ENCODE results near the gene RIPK1. TPM values are rescaled to one million over a fixed set of nuclear protein-coding genes. Genes with fewer than 3 reads are reported as not detected.
"Not testable (repeated sequence)": the region's sequence is repeated elsewhere in the genome, so short reads cannot be mapped to it uniquely, and the experiment has no call there.

RIPK1 gene
- total and polyA plus RNA-seq, 8 donors: 18.9 to 24.9 (median 22.4) TPM

DNA sequence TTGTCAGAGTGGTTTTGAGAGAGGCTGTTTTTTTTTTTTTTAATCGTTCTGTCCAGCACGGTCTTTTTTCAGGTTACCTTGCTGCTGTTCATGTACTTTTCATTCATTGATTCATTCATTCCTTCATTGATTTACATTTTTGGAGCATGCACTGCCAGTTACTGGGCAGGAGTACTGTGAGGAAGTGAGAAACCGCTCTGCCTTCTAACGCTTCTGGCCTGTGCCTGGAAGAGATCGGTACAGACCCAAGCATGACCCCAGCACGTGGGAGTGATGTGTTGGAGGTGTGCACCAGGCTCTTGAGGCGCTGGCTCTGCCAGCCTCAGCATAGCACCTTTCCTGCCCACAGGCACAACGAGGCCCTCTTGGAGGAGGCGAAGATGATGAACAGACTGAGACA is 9.1 kb downstream of the RIPK1 start:
- Histone ChIP-seq H3K27ac (no peak overlapping the region), H3K27me3 (no peaks in the 10 kb centered on the region), H3K9me3 (no peaks in the 10 kb centered on the region), H3K4me3 (no peak overlapping the region), H3K36me3 (peaks cover 0 to 60% of the 10 kb centered on the region in 2 donors), H3K4me1 (peaks cover 14 to 20% of the 10 kb centered on the region in 2 donors)
- intact Hi-C loops (cut with DNase I): no loop called here
- TF ChIP-seq, protein P1, sequence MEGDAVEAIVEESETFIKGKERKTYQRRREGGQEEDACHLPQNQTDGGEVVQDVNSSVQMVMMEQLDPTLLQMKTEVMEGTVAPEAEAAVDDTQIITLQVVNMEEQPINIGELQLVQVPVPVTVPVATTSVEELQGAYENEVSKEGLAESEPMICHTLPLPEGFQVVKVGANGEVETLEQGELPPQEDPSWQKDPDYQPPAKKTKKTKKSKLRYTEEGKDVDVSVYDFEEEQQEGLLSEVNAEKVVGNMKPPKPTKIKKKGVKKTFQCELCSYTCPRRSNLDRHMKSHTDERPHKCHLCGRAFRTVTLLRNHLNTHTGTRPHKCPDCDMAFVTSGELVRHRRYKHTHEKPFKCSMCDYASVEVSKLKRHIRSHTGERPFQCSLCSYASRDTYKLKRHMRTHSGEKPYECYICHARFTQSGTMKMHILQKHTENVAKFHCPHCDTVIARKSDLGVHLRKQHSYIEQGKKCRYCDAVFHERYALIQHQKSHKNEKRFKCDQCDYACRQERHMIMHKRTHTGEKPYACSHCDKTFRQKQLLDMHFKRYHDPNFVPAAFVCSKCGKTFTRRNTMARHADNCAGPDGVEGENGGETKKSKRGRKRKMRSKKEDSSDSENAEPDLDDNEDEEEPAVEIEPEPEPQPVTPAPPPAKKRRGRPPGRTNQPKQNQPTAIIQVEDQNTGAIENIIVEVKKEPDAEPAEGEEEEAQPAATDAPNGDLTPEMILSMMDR (IDR thresholded peaks at IDR 0.05): no peak
- ATAC-seq: no peak
- DNase-seq: no peak

DNA sequence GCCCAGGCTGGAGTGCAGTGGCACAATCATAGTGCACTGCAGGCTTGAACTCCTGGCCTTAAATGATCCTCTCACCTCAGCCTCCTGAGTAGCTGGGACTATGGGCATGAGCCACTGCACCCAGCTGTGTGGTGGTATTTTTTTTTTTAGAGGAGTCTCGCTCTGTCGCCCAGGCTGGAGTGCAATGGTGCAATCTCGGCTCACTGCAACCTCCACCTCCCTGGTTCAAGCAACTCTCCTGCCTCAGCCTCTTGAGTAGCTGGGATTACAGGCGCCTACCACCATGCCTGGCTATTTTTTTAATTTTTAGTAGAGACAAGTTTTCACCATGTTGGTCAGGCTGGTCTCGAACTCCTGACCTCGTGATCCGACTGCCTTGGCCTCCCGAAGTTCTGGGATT is 10.7 kb downstream of the RIPK1 start:
- H3K27ac ChIP-seq; intact Hi-C loops (cut with DNase I); ATAC-seq; H3K9me3 ChIP-seq; DNase-seq; H3K4me3 ChIP-seq; H3K27me3 ChIP-seq: not testable (repeated sequence)
- Histone ChIP-seq H3K36me3 (peaks cover 0 to 71% of the 10 kb centered on the region in 2 donors), H3K4me1 (peaks cover 14 to 20% of the 10 kb centered on the region in 2 donors)

DNA sequence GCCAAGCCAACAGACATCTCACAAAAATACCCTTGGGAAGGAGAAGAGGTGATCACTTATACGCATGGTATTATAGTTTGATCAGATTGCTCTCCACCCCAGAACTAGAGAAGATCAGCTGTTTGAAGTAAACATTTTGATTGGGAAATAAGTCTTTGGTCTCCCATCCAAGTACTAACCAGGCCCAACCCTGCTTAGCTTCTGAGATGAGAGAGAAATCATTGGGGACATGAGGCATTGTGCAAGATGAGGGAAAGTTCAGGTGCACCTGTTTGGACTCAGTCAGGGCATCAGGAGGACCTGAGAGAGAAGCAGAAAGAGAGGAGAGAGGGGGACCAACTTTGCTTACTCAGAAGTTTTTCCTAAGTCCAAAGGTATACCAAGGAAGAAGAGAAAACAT is 11.4 kb downstream of the RIPK1 start:
- H3K27ac ChIP-seq: no peak overlapping the region
- DNase-seq (no peak), ATAC-seq (no peak)
- H3K36me3 ChIP-seq: peaks cover 0 to 78% of the 10 kb centered on the region in 2 donors
- no peak overlapping the region for H3K4me3 ChIP-seq
- TF ChIP-seq, protein P1 (IDR thresholded peaks at IDR 0.05): no peak
- no peaks in the 10 kb centered on the region for H3K27me3 ChIP-seq
- intact Hi-C loops (cut with DNase I): no loop called here
- H3K9me3 ChIP-seq: no peaks in the 10 kb centered on the region
- peaks cover 14 to 16% of the 10 kb centered on the region in 2 donors for H3K4me1 ChIP-seq

DNA sequence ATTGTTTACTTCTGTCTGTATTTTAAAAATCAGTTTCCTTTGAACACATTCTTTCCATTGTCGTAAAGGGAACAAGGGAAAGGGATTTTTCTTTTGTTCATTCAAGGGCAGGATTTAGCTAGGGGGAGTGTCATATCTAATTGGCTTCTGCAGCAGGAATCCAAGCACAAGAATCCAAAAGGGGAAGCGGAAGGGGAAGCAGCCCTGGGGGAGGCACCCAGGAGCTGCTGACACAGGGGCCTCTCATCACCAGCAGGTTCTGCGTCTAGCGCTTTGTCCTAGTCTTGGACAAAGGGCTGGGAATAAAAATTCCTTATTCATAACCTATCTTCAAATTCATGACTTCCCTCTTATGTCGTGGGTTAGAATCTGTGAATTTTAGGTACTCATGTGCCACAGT is 13.7 kb downstream of the RIPK1 start:
- no peaks in the 10 kb centered on the region for H3K4me1 ChIP-seq
- TF ChIP-seq, protein P1 (IDR thresholded peaks at IDR 0.05): no peak
- H3K4me3 ChIP-seq: no peak overlapping the region
- no peaks in the 10 kb centered on the region for H3K9me3 ChIP-seq
- ATAC-seq: peak; percentile 51
- intact Hi-C loops (cut with DNase I): no loop called here
- H3K27ac ChIP-seq: peak overlapping the region in 1 of 2 donors; percentile 45
- peak in 1 of 4 donors; percentile 10 for DNase-seq
- no peaks in the 10 kb centered on the region for H3K27me3 ChIP-seq
- H3K36me3 ChIP-seq: peaks cover 0 to 98% of the 10 kb centered on the region in 2 donors

DNA sequence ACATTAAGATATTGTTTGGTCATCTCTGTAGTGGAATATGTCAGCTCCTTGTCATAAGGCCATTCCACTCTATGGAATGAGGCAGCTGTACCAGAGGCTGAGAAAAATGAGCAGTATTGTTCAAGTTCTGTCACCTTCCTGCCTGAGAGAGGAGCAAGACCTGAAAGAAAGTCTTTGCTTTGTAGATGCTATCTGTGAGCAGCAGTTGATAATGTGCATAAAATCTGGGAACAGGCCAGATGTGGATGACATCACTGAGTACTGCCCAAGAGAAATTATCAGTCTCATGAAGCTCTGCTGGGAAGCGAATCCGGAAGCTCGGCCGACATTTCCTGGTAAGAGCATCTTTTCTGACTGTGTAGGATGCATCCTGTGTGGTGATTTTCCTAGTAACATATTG is 16.8 kb downstream of the RIPK1 start:
- no peak overlapping the region for H3K27ac ChIP-seq
- no peaks in the 10 kb centered on the region for H3K4me1 ChIP-seq
- intact Hi-C loops (cut with DNase I): no loop called here
- no peaks in the 10 kb centered on the region for H3K27me3 ChIP-seq
- no peak for ATAC-seq
- peaks cover 0 to 98% of the 10 kb centered on the region in 2 donors for H3K36me3 ChIP-seq
- no peaks in the 10 kb centered on the region for H3K9me3 ChIP-seq
- no peak for DNase-seq
- no peak overlapping the region for H3K4me3 ChIP-seq
- TF ChIP-seq, protein P1 (IDR thresholded peaks at IDR 0.05): no peak

DNA sequence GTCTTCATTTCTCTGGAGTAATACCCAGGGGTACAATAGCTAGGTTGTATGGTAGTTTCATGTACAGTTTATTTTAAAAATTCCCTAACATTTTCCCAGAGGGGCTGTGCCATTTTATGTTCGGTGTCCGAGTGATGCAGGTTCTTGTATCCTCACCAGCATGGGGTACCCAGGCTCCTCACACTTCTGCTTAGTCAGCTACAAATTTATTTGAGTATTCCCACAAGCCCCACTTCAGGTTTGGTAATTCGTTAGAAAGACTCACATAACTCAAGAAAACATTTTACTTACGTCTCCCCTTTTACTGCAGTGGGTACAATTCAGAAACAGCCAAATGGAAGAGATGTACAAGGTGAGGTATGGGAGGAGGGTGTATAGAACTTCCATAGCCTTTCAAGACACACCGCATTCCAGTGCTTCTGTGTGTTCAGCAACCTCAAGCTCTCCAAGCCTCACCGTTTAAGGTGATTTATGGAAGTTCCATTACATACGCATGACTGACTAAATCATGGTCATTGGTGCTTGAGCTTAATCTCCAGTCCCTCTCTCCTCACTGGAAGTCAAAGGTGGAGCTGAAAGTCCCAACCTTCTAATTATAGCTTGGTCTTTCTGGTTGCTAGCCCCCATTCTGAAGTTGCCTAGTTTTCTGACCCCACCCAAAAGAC is 18.1 kb downstream of the RIPK1 start:
- H3K27me3 ChIP-seq: no peaks in the 10 kb centered on the region
- H3K36me3 ChIP-seq: peaks cover 0 to 91% of the 10 kb centered on the region in 2 donors
- TF ChIP-seq, protein P1 (IDR thresholded peaks at IDR 0.05): no peak
- H3K4me1 ChIP-seq: no peaks in the 10 kb centered on the region
- H3K9me3 ChIP-seq: no peaks in the 10 kb centered on the region
- no peak for ATAC-seq
- no peak overlapping the region for H3K4me3 ChIP-seq
- no peak overlapping the region for H3K27ac ChIP-seq
- intact Hi-C loops (cut with DNase I): no loop called here
- no peak for DNase-seq

All from left lung (tissue), 10 donors.